Measurements from ENCODE around the gene UBL5. TPM values are rescaled to one million over a fixed set of nuclear protein-coding genes. Genes with fewer than 3 reads are reported as not detected.

UBL5 gene
- total RNA-seq, 1 donor from 2014 or later, result 595 TPM

DNA sequence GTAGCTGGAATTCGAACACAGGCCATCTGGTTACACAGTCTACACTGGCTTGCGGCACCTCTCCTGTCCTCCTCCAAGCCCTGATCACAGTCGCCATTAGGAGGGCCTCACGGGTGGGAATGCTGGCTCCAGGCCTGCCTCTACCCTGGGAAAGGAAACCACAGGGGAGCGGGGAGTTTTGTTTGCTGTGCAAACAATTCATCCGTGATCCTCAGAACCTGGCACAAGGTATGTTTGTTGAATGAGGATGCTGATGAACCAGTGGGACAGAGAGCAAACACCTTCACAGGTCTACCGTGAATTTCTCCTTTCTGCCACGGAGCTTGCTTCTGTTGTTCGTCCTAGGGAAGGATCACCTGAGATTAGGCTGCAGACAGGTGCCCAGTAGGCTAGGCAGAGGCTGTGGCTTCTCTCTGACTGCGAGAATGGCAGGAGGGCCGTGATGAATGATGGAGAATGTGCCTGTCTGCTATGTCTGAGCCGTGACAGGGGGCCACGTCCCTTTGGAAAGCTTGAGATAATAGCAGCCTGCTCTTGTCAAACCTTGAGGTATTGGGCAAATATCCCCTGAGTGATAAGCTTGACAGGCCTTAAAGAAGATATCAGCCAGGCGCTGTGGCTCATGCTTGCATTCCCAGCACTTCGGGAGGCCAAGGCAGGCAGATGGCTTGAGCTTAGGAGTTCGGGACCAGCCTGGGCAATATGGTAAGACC is 44.1 kb downstream of the UBL5 start:
- DNase-seq (no peak), ATAC-seq (ENCODE audit: poor library complexity) (no peak)
- intact Hi-C loops (cut with DNase I), result no loop called here

DNA sequence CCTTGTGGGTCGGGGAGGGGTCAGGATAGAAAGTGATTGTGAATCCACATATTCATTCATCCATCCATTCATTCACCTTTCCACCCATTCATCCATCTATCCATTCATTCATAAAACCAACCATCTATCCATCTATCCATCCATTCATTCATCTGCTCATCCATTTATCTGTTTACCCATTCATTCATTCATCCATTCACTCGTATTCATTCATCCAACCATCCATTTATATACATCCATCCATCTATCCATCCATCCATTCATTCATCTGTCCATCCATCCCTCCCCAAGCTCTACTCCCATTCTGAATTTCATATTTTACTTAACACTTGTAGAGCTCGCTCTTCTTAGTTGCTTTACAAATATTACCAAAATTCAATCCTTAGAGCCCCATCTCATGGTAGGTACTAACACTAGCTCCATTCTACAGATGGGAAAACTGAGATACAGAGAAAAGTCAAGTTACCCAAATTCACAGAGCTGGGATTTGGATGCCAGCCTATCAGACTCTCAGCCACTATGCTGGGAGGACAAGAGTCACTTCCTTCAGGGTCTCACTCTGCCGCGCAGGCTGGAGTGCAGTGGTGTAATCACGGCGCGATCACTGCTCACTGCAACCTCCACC is 45.0 kb downstream of the UBL5 start:
- intact Hi-C loops (cut with DNase I), result no loop called here
- ATAC-seq (ENCODE audit: poor library complexity) (no peak), DNase-seq (no peak)

- no peak for DNase-seq
- ATAC-seq (ENCODE audit: poor library complexity), result no peak
- intact Hi-C loops (cut with DNase I), result no loop called here
Observed at GRCh38 chr19:9875031-9875627, 47.4 kb downstream of the UBL5 start.

DNA sequence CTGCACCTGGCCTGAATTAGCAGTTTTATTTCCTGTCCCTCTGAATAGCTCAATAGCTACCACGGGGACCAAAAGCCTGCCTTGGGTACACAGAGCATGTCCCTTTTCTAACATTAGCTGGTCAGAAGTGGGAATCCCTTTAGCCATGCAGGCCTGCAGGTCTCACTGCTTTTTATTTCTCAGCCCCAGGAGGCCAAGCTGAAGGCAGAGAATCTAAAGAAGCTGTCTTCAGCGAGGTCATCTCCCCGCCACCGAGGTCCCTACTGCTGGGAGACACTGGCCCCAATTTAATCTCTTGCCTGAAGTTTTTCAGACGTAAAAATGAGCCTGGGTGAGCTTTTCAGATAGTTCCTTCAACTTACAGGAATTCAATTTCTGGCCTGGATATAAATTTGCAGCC is 48.1 kb downstream of the UBL5 start:
- intact Hi-C loops (cut with DNase I), result no loop called here
- DNase-seq (no peak), ATAC-seq (ENCODE audit: poor library complexity) (no peak)

DNA sequence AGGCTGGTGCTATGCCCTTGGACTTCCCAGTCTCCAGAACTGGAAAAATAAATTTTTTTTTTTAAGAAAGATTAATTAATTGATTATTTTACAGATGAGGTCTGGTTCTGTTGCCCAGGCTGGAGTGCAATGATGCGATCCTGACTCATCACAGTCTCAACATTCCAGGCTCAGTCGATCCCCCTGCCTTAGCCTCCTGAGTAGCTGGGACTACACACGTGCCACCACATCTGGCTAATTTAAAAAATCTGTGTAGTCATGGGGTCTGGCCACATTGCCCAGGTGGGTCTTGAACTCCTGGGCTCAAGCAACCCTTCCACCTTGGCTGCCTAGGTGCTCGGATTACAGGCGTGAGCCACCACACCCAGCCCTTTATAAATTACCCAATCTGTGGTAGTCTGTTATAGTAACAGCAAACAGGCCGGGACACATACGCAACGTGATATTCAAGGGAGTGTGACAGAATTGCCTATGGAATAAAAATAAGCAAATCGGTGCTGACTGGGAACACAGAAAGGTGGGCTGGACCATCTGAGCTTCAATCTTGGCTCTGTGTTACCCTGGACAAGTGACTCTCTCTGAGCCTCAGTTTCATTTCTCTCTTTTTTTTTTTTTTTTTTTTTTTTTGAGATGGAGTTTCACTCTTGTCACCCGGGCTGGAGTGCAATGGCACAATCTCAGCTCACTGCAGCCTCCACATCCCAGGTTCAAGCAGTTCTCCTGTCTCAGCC is 50.2 kb downstream of the UBL5 start:
- ATAC-seq (ENCODE audit: poor library complexity) (no peak), DNase-seq (no peak)
- intact Hi-C loops (cut with DNase I), result no loop called here

DNA sequence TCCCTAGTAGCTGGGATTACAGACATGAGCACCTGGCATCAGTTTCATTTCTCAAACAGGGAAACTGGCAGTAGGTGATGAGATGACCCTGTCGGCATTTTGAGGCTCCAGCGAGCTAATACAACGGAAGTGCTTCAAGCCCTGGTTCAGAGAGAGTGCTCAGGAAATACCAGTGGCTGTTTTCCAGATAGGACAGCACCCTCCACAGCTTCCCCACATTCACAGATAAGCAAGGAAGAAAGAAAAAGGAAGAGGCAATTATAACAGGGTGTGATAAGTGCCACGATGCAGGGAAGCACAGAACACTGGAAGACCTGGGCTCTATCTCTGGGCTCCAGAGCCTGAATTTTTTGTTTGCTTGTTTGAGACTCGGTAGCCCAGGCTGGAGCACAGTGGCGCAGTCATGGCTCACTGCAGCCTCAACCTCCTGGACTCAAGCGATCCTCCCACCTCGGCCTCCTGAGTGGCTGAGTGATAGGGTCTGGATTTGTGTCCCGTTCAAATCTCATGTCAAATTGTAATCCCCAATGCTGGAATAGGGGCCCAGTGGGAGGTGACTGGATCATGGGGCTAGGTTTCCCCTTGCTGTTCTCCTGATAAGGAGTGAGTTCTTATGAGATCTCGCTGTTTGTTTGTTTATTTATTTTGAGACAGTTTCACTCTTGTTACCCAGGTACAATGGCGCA is 50.9 kb downstream of the UBL5 start:
- no peak for ATAC-seq (ENCODE audit: poor library complexity)
- intact Hi-C loops (cut with DNase I), result no loop called here
- no peak for DNase-seq

Other genes starting within 250 kb of the UBL5 start
- 16.7 TPM for gene ZNF121, start 243.4 kb upstream of the UBL5 start, total RNA-seq
- 18.5 TPM for gene ZNF561, start 206.7 kb upstream of the UBL5 start, total RNA-seq
- gene ZNF562, start 152.8 kb upstream of the UBL5 start, total RNA-seq, result 22.5 TPM
- 9.1 TPM for gene ZNF846, start 59.2 kb upstream of the UBL5 start, total RNA-seq
- 10.0 TPM for gene FBXL12, start 8.8 kb upstream of the UBL5 start, total RNA-seq
- 92.5 TPM for gene PIN1, start 7.4 kb downstream of the UBL5 start, total RNA-seq
- gene OLFM2, start 108.6 kb downstream of the UBL5 start, total RNA-seq, result 2.2 TPM
- gene COL5A3, start 182.6 kb downstream of the UBL5 start, total RNA-seq, result 10.1 TPM
- gene RDH8, start 185.6 kb downstream of the UBL5 start, total RNA-seq, result not detected